Loucy (cell line): Measurements from ENCODE around the gene CSRP1.

Source experiments
- H2AFZ ChIP-seq: fragments of 200-600 bp; sonication (generic); 2 replicates; pipeline ENCODE4 v1.6.0; 2016; ENCODE audit warnings: antibody characterized with exemption, mild to moderate bottlenecking, low read length, moderate library complexity
- H3F3A ChIP-seq: fragments of 200-600 bp; 2 replicates; pipeline ENCODE4 v1.6.0; 2016; ENCODE audit warnings: antibody characterized with exemption, low read depth, mild to moderate bottlenecking
- H3K27me3 ChIP-seq: fragments of 200-600 bp; sonication (generic); 2 replicates; pipeline ENCODE4 v1.6.1; 2014; ENCODE audit warnings: low read length, mild to moderate bottlenecking; ENCODE audit not compliant: insufficient read depth, poor library complexity, severe bottlenecking
- H3K36me3 ChIP-seq: fragments of 200-600 bp; sonication (generic); 2 replicates; pipeline ENCODE4 v1.6.1; 2016; ENCODE audit warnings: low read length; ENCODE audit not compliant: insufficient read depth
- H3K4me1 ChIP-seq: fragments of 200-600 bp; sonication (generic); 2 replicates; pipeline ENCODE4 v1.5.1; 2014; ENCODE audit warnings: low read length, mild to moderate bottlenecking; ENCODE audit not compliant: insufficient read depth, poor library complexity, severe bottlenecking
- H3K4me2 ChIP-seq: fragments of 200-600 bp; sonication (generic); 2 replicates; pipeline ENCODE4 v1.6.0; 2014; ENCODE audit warnings: antibody characterized with exemption, low read length, low read depth, mild to moderate bottlenecking; ENCODE audit not compliant: poor library complexity, severe bottlenecking
- H3K4me3 ChIP-seq: fragments of 200-600 bp; sonication (generic); 2 replicates; pipeline ENCODE4 v1.5.1; 2014; ENCODE audit warnings: low read length, mild to moderate bottlenecking, mixed read lengths; ENCODE audit not compliant: poor library complexity, severe bottlenecking
- H3K79me2 ChIP-seq: fragments of 200-600 bp; sonication (generic); 2 replicates; pipeline ENCODE4 v1.6.1; 2014; ENCODE audit warnings: low read length; ENCODE audit not compliant: insufficient read depth
- H3K9ac ChIP-seq: fragments of 200-600 bp; sonication (generic); 2 replicates; pipeline ENCODE4 v1.6.0; 2014; ENCODE audit warnings: mild to moderate bottlenecking, low read depth, low read length, moderate library complexity; ENCODE audit not compliant: poor library complexity, severe bottlenecking
- H3K9me2 ChIP-seq: fragments of 200-600 bp; sonication (generic); replicated peaks from 2 replicates; pipeline ENCODE4 v1.6.1; 2016; ENCODE audit warnings: low read depth, low read length, mixed read lengths
- H3K9me3 ChIP-seq: fragments of 200-600 bp; sonication (generic); 2 replicates; pipeline ENCODE4 v1.6.1; 2014; ENCODE audit warnings: mild to moderate bottlenecking, antibody characterized with exemption, low read length, low read depth; ENCODE audit not compliant: insufficient read depth
- H4K20me1 ChIP-seq: fragments of 200-600 bp; sonication (generic); 2 replicates; pipeline ENCODE4 v1.6.0; 2014; ENCODE audit warnings: antibody characterized with exemption, low read length, mild to moderate bottlenecking; ENCODE audit not compliant: insufficient read depth, poor library complexity, severe bottlenecking
- EZH2phosphoT487 ChIP-seq: fragments of 200-600 bp; IDR thresholded peaks from 2 replicates; pipeline ENCODE4 v1.6.1; 2018; ENCODE audit warnings: antibody characterized with exemption, mild to moderate bottlenecking, moderate library complexity, borderline replicate concordance
- TF ChIP-seq, protein P1 (sequence below): fragments of 200-600 bp; sonication (generic); conservative IDR thresholded peaks from 2 replicates; pipeline ENCODE4 v1.5.1; 2014; ENCODE audit warnings: mild to moderate bottlenecking, antibody characterized with exemption, low read length

CSRP1 gene

DNA sequence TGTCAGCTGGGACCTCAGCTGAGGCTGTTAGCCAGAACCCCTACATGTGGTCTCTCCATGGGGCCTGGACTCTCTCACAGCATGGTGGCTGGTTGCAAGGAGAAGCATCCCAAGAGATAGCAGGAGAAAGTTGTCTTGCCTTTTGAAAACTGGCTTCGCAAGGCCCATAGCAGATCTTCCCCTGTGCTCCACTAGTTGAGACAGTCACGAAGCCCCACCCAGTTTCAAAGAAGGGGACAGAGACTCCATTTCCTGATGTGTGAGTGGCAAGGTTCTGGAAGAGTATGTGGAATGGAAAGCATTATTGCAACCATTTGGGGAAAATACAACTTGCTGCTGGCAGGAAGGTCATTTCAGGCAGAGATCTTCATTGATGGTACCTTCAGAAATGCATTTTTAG lies 7.5 kb upstream of the CSRP1 start:
- Histone ChIP-seq H3K36me3 (no peaks in the 10 kb centered on the region), H3K27me3 (no peaks in the 10 kb centered on the region), H3K4me3 (no peak overlapping the region), H3K79me2 (no peaks in the 10 kb centered on the region), H3K4me1 (peaks cover 15% of the 10 kb centered on the region), H3K9me2 (no peaks in the 10 kb centered on the region), H3F3A (no peaks in the 10 kb centered on the region), H4K20me1 (no peaks in the 10 kb centered on the region), H2AFZ (no peak overlapping the region), H3K9me3 (no peaks in the 10 kb centered on the region), H3K4me2 (no peak overlapping the region), H3K9ac (no peak overlapping the region)
- no peak for TF ChIP-seq EZH2phosphoT487
- TF ChIP-seq, protein P1, sequence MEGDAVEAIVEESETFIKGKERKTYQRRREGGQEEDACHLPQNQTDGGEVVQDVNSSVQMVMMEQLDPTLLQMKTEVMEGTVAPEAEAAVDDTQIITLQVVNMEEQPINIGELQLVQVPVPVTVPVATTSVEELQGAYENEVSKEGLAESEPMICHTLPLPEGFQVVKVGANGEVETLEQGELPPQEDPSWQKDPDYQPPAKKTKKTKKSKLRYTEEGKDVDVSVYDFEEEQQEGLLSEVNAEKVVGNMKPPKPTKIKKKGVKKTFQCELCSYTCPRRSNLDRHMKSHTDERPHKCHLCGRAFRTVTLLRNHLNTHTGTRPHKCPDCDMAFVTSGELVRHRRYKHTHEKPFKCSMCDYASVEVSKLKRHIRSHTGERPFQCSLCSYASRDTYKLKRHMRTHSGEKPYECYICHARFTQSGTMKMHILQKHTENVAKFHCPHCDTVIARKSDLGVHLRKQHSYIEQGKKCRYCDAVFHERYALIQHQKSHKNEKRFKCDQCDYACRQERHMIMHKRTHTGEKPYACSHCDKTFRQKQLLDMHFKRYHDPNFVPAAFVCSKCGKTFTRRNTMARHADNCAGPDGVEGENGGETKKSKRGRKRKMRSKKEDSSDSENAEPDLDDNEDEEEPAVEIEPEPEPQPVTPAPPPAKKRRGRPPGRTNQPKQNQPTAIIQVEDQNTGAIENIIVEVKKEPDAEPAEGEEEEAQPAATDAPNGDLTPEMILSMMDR = no peak

DNA sequence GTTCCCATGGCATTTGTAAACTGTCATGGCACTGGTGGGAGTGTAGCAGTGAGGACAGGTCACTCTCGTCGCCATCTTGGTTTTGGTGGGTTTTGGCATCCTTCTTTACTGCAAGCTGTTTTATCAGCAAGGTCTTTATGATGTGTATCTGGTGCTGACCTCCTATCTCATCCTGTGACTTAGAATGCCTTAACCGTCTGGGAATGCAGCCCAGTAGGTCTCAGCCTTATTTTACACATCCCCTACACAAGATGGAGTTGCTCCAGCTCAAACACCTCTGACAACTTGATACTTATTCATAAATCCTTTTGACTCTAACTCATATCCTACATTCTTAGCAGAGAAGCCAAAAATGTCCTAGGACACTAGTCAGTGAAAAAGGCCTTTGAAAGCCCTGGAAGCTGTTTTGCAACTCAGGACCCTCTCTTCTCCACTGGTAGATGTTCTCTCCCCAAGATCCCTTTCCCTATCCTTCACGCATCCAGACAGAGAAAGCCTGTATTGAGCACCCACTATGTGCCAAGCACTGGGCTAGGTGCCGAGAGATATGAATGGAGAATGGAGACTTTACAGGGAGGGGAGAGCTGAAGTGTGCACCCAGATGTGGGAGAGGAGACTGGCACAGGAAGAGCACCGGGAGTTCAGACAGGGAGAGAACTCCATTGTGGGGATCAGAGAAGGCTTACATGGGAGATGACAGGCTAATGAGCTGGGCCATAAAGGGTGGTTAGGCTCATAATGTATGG lies 6.7 kb upstream of the CSRP1 start:
- no peaks in the 10 kb centered on the region for H3K27me3 ChIP-seq
- H3K36me3 ChIP-seq = no peaks in the 10 kb centered on the region
- 0 out of 2 replicates have a peak, but pooled peaks cover under 1% of the 10 kb centered on the region for H3K79me2 ChIP-seq
- H3K9ac ChIP-seq = no peak overlapping the region
- 0 out of 2 replicates have a peak, but pooled peaks cover 4% of the 10 kb centered on the region for H3F3A ChIP-seq
- no peaks in the 10 kb centered on the region for H3K9me2 ChIP-seq
- no peaks in the 10 kb centered on the region for H4K20me1 ChIP-seq
- no peak overlapping the region for H3K4me2 ChIP-seq
- H3K4me3 ChIP-seq = no peak overlapping the region
- H3K4me1 ChIP-seq = peaks cover 22% of the 10 kb centered on the region
- H2AFZ ChIP-seq = no peak overlapping the region
- TF ChIP-seq EZH2phosphoT487 = no peak
- TF ChIP-seq, protein P1 = no peak
- H3K9me3 ChIP-seq = no peaks in the 10 kb centered on the region

DNA sequence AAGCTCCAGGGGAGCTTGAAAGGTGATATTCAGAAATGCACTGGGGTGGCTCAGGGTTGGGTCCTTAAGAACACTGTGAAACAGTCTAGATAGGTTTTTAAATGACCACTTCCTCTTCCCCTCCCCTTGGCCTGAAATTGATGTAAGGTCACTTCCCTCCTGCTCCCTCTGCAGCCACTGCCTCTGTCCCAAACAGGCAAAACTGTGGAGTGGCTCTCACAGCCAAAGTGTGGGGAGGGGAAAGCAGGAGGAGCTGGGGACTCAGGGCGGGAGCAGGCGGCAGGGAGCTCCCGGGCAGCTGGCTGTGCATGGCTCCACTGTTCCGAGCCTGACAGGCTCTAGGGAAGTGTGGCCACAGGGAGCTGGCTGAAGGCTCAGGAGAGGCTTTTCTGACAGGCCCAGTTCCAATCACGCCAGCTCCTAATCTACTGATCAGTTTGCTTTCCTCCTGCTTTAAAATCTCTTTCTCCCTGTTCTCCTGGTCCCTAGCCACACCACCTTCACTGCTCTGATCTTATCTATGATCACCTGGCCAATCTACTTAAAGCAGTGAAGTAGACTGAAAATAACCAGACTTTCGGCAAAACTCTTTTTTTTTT lies 5.1 kb upstream of the CSRP1 start:
- peaks cover 29% of the 10 kb centered on the region for H3K4me1 ChIP-seq
- 0 out of 2 replicates have a peak, but pooled peaks cover 4% of the 10 kb centered on the region for H3F3A ChIP-seq
- H3K27me3 ChIP-seq = no peaks in the 10 kb centered on the region
- H3K4me2 ChIP-seq = no peak overlapping the region
- no peaks in the 10 kb centered on the region for H3K9me2 ChIP-seq
- H3K9ac ChIP-seq = no peak overlapping the region
- H3K9me3 ChIP-seq = no peaks in the 10 kb centered on the region
- peaks cover 15% of the 10 kb centered on the region for H3K79me2 ChIP-seq
- no peaks in the 10 kb centered on the region for H3K36me3 ChIP-seq
- no peaks in the 10 kb centered on the region for H4K20me1 ChIP-seq
- no peak overlapping the region for H3K4me3 ChIP-seq
- no peak overlapping the region for H2AFZ ChIP-seq
- TF ChIP-seq, protein P1 = no peak
